SK-N-MC (cell line): ENCODE measurements around the gene NINJ2.

Experiments used
- EZH2 ChIP-seq: fragments of 200-600 bp; sonication (generic); IDR thresholded peaks from one replicate; pipeline ENCODE4 v1.6.1; 2017; ENCODE audit warnings: antibody characterized with exemption
- POLR2AphosphoS5 ChIP-seq: IDR thresholded peaks from 2 replicates; pipeline ENCODE4 v1.6.1; 2012; ENCODE audit warnings: mild to moderate bottlenecking, low read depth, low read length, borderline replicate concordance

- no peak for TF ChIP-seq EZH2
- no peak for TF ChIP-seq POLR2AphosphoS5
These were observed 39.3 kb downstream of the NINJ2 start for GRCh38 chr12:623865-624372.
